WTC11 (cell line): ENCODE results near the gene MEOX2. TPM values are rescaled to one million over a fixed set of nuclear protein-coding genes. Genes with fewer than 3 reads are reported as not detected.

ENCODE experiments used
- ATAC-seq: fragments of 200-7000 bp; cut with Tn5 transposase; 2 replicates; pipeline ENCODE4 v1.10.0; 2021; ENCODE audit warnings: mild to moderate bottlenecking, moderate library complexity
- CTCF ChIA-PET: fragments of 300-600 bp; sonication (Branson Sonifier 250); formaldehyde crosslinking; loops from one replicate; lab custom pipeline; 2021; ENCODE audit warnings: antibody characterized with exemption; lab: Charles Lee
- POLR2A ChIA-PET: fragments of 350-600 bp; sonication (Branson Sonifier 250); formaldehyde crosslinking; loops from one replicate; lab custom pipeline; 2021; ENCODE audit warnings: antibody characterized with exemption; lab: Charles Lee
- DNase-seq: peaks from one replicate; pipeline ENCODE4 v3.0.0; 2021; ENCODE audit warnings: low spot score
- H3K27ac Mint-ChIP-seq: 2 replicates; pipeline ENCODE4 v1.8.0; 2021; ENCODE audit warnings: mixed read lengths
- H3K27me3 Mint-ChIP-seq: 2 replicates; pipeline ENCODE4 v1.8.0; 2021; ENCODE audit warnings: low read depth, mild to moderate bottlenecking, moderate library complexity, mixed read lengths
- H3K36me3 Mint-ChIP-seq: 2 replicates; pipeline ENCODE4 v1.8.0; 2021; ENCODE audit warnings: mixed read lengths
- H3K4me1 Mint-ChIP-seq: 2 replicates; pipeline ENCODE4 v1.8.0; 2022; ENCODE audit warnings: mixed read lengths
- H3K4me3 Mint-ChIP-seq: 2 replicates; pipeline ENCODE4 v1.8.0; 2021; ENCODE audit warnings: mild to moderate bottlenecking, moderate library complexity, mixed read lengths
- H3K9me3 Mint-ChIP-seq: 2 replicates; pipeline ENCODE4 v1.8.0; 2021; ENCODE audit warnings: mixed read lengths
- CREB1 ChIP-seq: sonication (generic); formaldehyde crosslinking; IDR thresholded peaks from 2 replicates; pipeline ENCODE4 v1.8.0; 2023; ENCODE audit warnings: mild to moderate bottlenecking, missing genetic modification reagents
- CTCF ChIP-seq: fragments of 200-600 bp; IDR thresholded peaks from 2 replicates; pipeline ENCODE4 v1.8.0; 2022; ENCODE audit warnings: antibody characterized with exemption
- E2F1 ChIP-seq: sonication (generic); formaldehyde crosslinking; IDR thresholded peaks from 2 replicates; pipeline ENCODE4 v1.8.0; 2022; ENCODE audit warnings: mild to moderate bottlenecking, missing genetic modification reagents
- ERG ChIP-seq: fragments of 250-450 bp; sonication (Bioruptor Pico); IDR thresholded peaks from 2 replicates; pipeline ENCODE4 v1.8.0; 2021; ENCODE audit warnings: mild to moderate bottlenecking
- ETV6 ChIP-seq: sonication (generic); formaldehyde crosslinking; IDR thresholded peaks from 2 replicates; pipeline ENCODE4 v1.8.1; 2022; ENCODE audit warnings: mild to moderate bottlenecking, missing genetic modification reagents
- GRHL2 ChIP-seq: fragments of 250-450 bp; sonication (Bioruptor Pico); IDR thresholded peaks from 2 replicates; pipeline ENCODE4 v1.8.0; 2022; ENCODE audit warnings: mild to moderate bottlenecking, moderate library complexity; ENCODE audit not compliant: insufficient replicate concordance, severe bottlenecking
- IRF1 ChIP-seq: sonication (generic); formaldehyde crosslinking; IDR thresholded peaks from 2 replicates; pipeline ENCODE4 v1.8.0; 2023; ENCODE audit warnings: missing genetic modification reagents
- IRF2 ChIP-seq: sonication (generic); formaldehyde crosslinking; IDR thresholded peaks from 2 replicates; pipeline ENCODE4 v1.8.0; 2022; ENCODE audit warnings: low read depth, missing genetic modification reagents, borderline replicate concordance
- MXD4 ChIP-seq: fragments of 250-450 bp; sonication (Bioruptor Pico); IDR thresholded peaks from 2 replicates; pipeline ENCODE4 v1.8.0; 2021; ENCODE audit warnings: mild to moderate bottlenecking, moderate library complexity, borderline replicate concordance
- NR2C2 ChIP-seq: sonication (generic); formaldehyde crosslinking; IDR thresholded peaks from 2 replicates; pipeline ENCODE4 v1.8.0; 2022; ENCODE audit warnings: mild to moderate bottlenecking, missing genetic modification reagents
- PREB ChIP-seq: sonication (generic); formaldehyde crosslinking; IDR thresholded peaks from 2 replicates; pipeline ENCODE4 v1.8.1; 2022; ENCODE audit warnings: mild to moderate bottlenecking, missing genetic modification reagents, moderate library complexity, borderline replicate concordance
- TCF7 ChIP-seq: sonication (generic); formaldehyde crosslinking; IDR thresholded peaks from 2 replicates; pipeline ENCODE4 v1.8.0; 2022; ENCODE audit warnings: mild to moderate bottlenecking, low read depth, missing genetic modification reagents, moderate library complexity
- TEAD1 ChIP-seq: sonication (generic); formaldehyde crosslinking; IDR thresholded peaks from 2 replicates; pipeline ENCODE4 v1.8.0; 2022; ENCODE audit warnings: mild to moderate bottlenecking, missing genetic modification reagents
- TP53 ChIP-seq: sonication (generic); formaldehyde crosslinking; IDR thresholded peaks from 2 replicates; pipeline ENCODE4 v1.8.1; 2023; ENCODE audit warnings: mild to moderate bottlenecking, missing genetic modification reagents
- USF1 ChIP-seq: sonication (generic); formaldehyde crosslinking; IDR thresholded peaks from 2 replicates; pipeline ENCODE4 v1.8.0; 2022; ENCODE audit warnings: mild to moderate bottlenecking, missing genetic modification reagents
- ZBTB21 ChIP-seq: sonication (generic); formaldehyde crosslinking; IDR thresholded peaks from 2 replicates; pipeline ENCODE4 v1.8.1; 2023; ENCODE audit warnings: mild to moderate bottlenecking, missing genetic modification reagents, borderline replicate concordance
- ZMAT4 ChIP-seq: fragments of 250-450 bp; sonication (Bioruptor Pico); IDR thresholded peaks from 2 replicates; pipeline ENCODE4 v1.9.0; 2021; ENCODE audit warnings: mild to moderate bottlenecking
- ZNF121 ChIP-seq: sonication (generic); formaldehyde crosslinking; IDR thresholded peaks from 2 replicates; pipeline ENCODE4 v1.8.0; 2023; ENCODE audit warnings: missing genetic modification reagents
- ZNF232 ChIP-seq: sonication (generic); formaldehyde crosslinking; IDR thresholded peaks from 2 replicates; pipeline ENCODE4 v1.8.0; 2022; ENCODE audit warnings: mild to moderate bottlenecking, missing genetic modification reagents
- ZNF512 ChIP-seq: sonication (generic); formaldehyde crosslinking; IDR thresholded peaks from 2 replicates; pipeline ENCODE4 v1.8.1; 2022; ENCODE audit warnings: missing genetic modification reagents, borderline replicate concordance
- ZNF532 ChIP-seq: fragments of 250-450 bp; sonication (Bioruptor Pico); IDR thresholded peaks from 2 replicates; pipeline ENCODE4 v1.9.0; 2021; ENCODE audit warnings: mild to moderate bottlenecking, borderline replicate concordance
- total RNA-seq: library from RNA; stranded (reverse); gene quantifications from 3 replicates; pipeline ENCODE4 v1.2.3, GENCODE V29; 2021

The MEOX2 gene
- total RNA-seq, 1 experiment from 2014 or later, result 0.07 TPM

- no peak for TF ChIP-seq ERG
- TF ChIP-seq USF1 (CRISPR knock-in tag), result no peak
- TF ChIP-seq ETV6 (CRISPR knock-in tag), result no peak
- no peak for TF ChIP-seq ZNF232 (CRISPR knock-in tag)
- no peak for TF ChIP-seq CREB1 (CRISPR knock-in tag)
These were observed 115.1 kb downstream of the MEOX2 start (continued) for GRCh38 chr7:15571301-15571878.

GRCh38 chr7:15567652-15568051, 118.8 kb downstream of the MEOX2 start:
- Mint-ChIP-seq H3K9me3 (peaks cover 9% of the 10 kb centered on the region; the same call in 1 of the 2 replicates), H3K36me3 (no peaks in the 10 kb centered on the region), H3K27ac (no peak overlapping the region), H3K4me1 (no peaks in the 10 kb centered on the region), H3K4me3 (no peak overlapping the region), H3K27me3 (no peaks in the 10 kb centered on the region)
- ATAC-seq (no peak), DNase-seq (no peak)
- POLR2A ChIA-PET, result interaction anchor here (0.6 kb wide), 1 partner anchor 46 kb away, joined by 3 read pairs; no protein-coding TSS in a partner anchor
- CTCF ChIA-PET, result interaction anchor here (1.0 kb wide), 1 partner anchor 153 kb away, joined by 4 read pairs; no protein-coding TSS in a partner anchor
- no peak for TF ChIP-seq IRF1 (CRISPR knock-in tag)
- TF ChIP-seq TCF7 (CRISPR knock-in tag), result no peak
- no peak for TF ChIP-seq ZMAT4
- TF ChIP-seq CTCF, result no peak
- TF ChIP-seq IRF2 (CRISPR knock-in tag), result no peak
- no peak for TF ChIP-seq TP53 (CRISPR knock-in tag)
- TF ChIP-seq MXD4, result no peak
- TF ChIP-seq TEAD1 (CRISPR knock-in tag), result no peak
- no peak for TF ChIP-seq PREB (CRISPR knock-in tag)
- TF ChIP-seq ZBTB21 (CRISPR knock-in tag), result no peak
- TF ChIP-seq E2F1 (CRISPR knock-in tag), result no peak
- TF ChIP-seq ERG, result no peak
- TF ChIP-seq ZNF121 (CRISPR knock-in tag), result no peak
- TF ChIP-seq ZNF512 (CRISPR knock-in tag), result no peak
- TF ChIP-seq GRHL2 (CRISPR knock-in tag), result no peak
- no peak for TF ChIP-seq NR2C2
- no peak for TF ChIP-seq ZNF532 (CRISPR knock-in tag)
